ENCODE measurements around the gene ATF6B.
A peak's percentile ranks its signal among the peaks of the same experiment; 100 is the strongest.

The ATF6B gene

GRCh38 chr6:32129297-32130088 is 1.4 kb upstream of the ATF6B start:
- DNase-seq: no peak

- no peak for DNase-seq
Measured at GRCh38 chr6:32128751-32129296, 778 bp upstream of the ATF6B start.

- no peak for DNase-seq
Measured at GRCh38 chr6:32127409-32127716, 683 bp downstream of the ATF6B start.

GRCh38 chr6:32126880-32127279 is 1.2 kb downstream of the ATF6B start:
- no peak for DNase-seq

GRCh38 chr6:32123681-32124080 is 4.4 kb downstream of the ATF6B start:
- DNase-seq: no peak

- DNase-seq: no peak
Measured at GRCh38 chr6:32120573-32121059, 7.4 kb downstream of the ATF6B start.

- DNase-seq: peak; percentile 76
Measured at GRCh38 chr6:32118782-32119628, 9.0 kb downstream of the ATF6B start.

GRCh38 chr6:32117461-32117860 is 10.6 kb downstream of the ATF6B start:
- DNase-seq: no peak

GRCh38 chr6:32116674-32117073 is 11.4 kb downstream of the ATF6B start:
- no peak for DNase-seq

GRCh38 chr6:32115623-32116022 is 12.4 kb downstream of the ATF6B start:
- DNase-seq: no peak

GRCh38 chr6:32114796-32115195 is 13.2 kb downstream of the ATF6B start:
- DNase-seq: no peak

- DNase-seq: no peak
Measured at GRCh38 chr6:32113386-32114352, 14.4 kb downstream of the ATF6B start.

- DNase-seq: no peak
Measured at GRCh38 chr6:32112431-32112980, 15.5 kb downstream of the ATF6B start.

- DNase-seq: no peak
Measured at GRCh38 chr6:32111424-32112066, 16.5 kb downstream of the ATF6B start.

- no peak for DNase-seq
Measured at GRCh38 chr6:32110632-32111031, 17.4 kb downstream of the ATF6B start.

- DNase-seq: no peak
Measured at GRCh38 chr6:32109765-32110160, 18.3 kb downstream of the ATF6B start.

GRCh38 chr6:32109114-32109764 is 18.8 kb downstream of the ATF6B start, which contains the start of gene TNXB:
TSS of gene TNXB (minus strand) at chr6:32109338. CDS start at chr6:32098198, 11,140 bp downstream.
- DNase-seq: no peak

GRCh38 chr6:32108727-32109113 is 19.3 kb downstream of the ATF6B start:
- no peak for DNase-seq

- DNase-seq: no peak
Measured at GRCh38 chr6:32108094-32108627, 19.9 kb downstream of the ATF6B start.

GRCh38 chr6:32107406-32107805 is 20.6 kb downstream of the ATF6B start:
- no peak for DNase-seq

GRCh38 chr6:32105433-32105832 is 22.6 kb downstream of the ATF6B start:
- no peak for DNase-seq

All from CD4-positive, alpha-beta T cell treated with Interleukin-6 for 4 hours (primary cell).